ENCODE results near the gene LPCAT1. TPM values are rescaled to one million over a fixed set of nuclear protein-coding genes. Genes with fewer than 3 reads are reported as not detected.

Gene LPCAT1
- total and polyA plus RNA-seq, 2 of the 4 experiments (the other 2 are of a cell fraction) = 17.7 to 33.6 TPM

Small RNA genes lying within 50 kb of the gene (microRNA-seq; reads per million reads assigned to microRNA genes)
- 0 reads per million in 2 experiments for gene MIR6075 (ENCODE audit: insufficient read depth in 1 of 2, insufficient read length in 1 of 2, unreplicated experiment in 1 of 2)

Small RNA genes lying within 50 kb of the gene (small RNA-seq; reads per million reads assigned to genes)
- 0 reads per million in 5 experiments for gene MIR6075

Other genes starting within 250 kb of the LPCAT1 start
- not detected in 2 replicates for gene TERT, start 228.9 kb downstream of the LPCAT1 start, total RNA-seq (2012; rRNA removed)
- gene TERT, start 228.9 kb downstream of the LPCAT1 start, polyA plus RNA-seq (2012; rRNA removed) = not detected in 2 replicates
- 101 and 137 TPM in 2 replicates for gene CLPTM1L, start 178.9 kb downstream of the LPCAT1 start, total RNA-seq (2012; rRNA removed)
- 110 and 114 TPM in 2 replicates for gene CLPTM1L, start 178.9 kb downstream of the LPCAT1 start, polyA plus RNA-seq (2012; rRNA removed)
- gene SLC6A3, start 78.5 kb downstream of the LPCAT1 start, total RNA-seq (2012; rRNA removed) = not detected in 2 replicates
- gene SLC6A3, start 78.5 kb downstream of the LPCAT1 start, polyA plus RNA-seq (2012; rRNA removed) = not detected in 2 replicates

Data from IMR-90 (cell line).